ENCODE results near the gene SLC44A3. TPM values are rescaled to one million over a fixed set of nuclear protein-coding genes. Genes with fewer than 3 reads are reported as not detected.

Gene SLC44A3
- polyA plus RNA-seq, 2 of the 4 experiments (the other 2 are of a cell fraction), result 1.9 to 5.4 TPM

DNA sequence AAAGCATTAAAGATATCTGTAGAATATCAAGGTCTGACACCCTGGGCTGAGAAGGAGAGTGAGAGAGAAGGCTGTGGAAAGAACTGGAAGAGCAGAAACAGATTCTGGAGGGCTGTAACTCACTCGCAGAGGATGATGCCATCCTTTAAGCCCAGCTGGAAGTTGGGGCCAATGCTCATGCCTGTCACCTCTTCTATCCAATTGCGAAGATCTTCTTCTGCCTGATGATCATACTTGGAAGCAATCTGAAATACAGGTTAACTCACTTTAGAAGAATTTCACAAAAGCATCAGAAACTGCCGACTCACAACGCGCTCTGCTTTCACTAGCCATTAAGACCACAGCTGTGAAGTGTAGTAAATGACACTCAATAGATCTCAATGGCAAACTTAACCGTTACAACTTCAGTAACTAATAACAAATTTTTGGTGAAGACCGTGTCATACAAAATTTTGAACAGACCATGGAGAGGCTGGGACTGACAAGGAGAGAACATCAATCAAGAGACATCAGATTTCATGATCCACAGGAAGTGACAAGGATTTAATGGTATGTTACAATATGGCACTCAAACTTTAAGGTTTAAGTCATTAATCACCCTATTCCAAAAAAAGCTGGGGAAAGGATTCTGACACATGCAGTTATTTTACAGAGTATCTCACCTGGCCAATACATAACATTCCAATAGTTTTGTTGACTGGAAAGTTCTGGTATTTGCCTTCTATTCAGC is 83.3 kb downstream of the SLC44A3 start:
- no peak for FAIRE-seq
- no peak overlapping the region for H3K4me2 ChIP-seq
- ATAC-seq, result no peak; a peak in 1 of 6 replicates

DNA sequence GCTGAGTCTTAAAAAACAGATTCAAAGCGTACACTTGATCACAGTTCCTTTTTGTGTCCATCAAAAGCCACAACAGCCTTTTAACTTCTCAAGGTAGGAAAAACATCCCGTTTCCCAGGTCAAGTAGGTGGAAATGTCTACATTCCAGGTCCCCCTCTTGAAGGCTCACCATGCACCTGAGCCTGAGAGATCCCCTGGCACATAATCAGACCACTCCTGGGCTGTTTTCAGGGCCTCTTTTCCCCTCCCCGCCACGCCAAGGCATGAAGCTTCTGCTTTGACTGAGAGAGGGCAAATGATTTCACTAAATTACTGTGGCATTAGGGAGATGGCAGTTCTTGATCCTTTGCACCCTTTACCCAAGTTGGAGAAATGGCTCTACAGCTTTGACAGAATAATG is 85.0 kb downstream of the SLC44A3 start:
- WGBS (ENCODE audit: missing lambda C conversion rate), result 95% methylated on average over 4 of the region's 4 CpGs
- Histone ChIP-seq H3K27ac (no peak overlapping the region), H3K4me3 (no peak overlapping the region), H3K4me1 (peaks cover 8% of the 10 kb centered on the region; the same call in 2 of the 3 replicates), H3K9me3 (no peaks in the 10 kb centered on the region), H3K4me2 (no peak overlapping the region)
- ATAC-seq (no peak), FAIRE-seq (no peak), DNase-seq (ENCODE audit: low read depth in 1 of 2, low spot score in 1 of 2) (no peak)
- POLR2A ChIA-PET, result no interaction called here
- no peak for TF ChIP-seq HOXA7 (CRISPR knock-in tag; IDR thresholded peaks at IDR 0.05)
- no peak for TF ChIP-seq USF2 (IDR thresholded peaks at IDR 0.05)
- TF ChIP-seq RCOR1 (IDR thresholded peaks at IDR 0.05; ENCODE audit: low read depth, low read length), result no peak
- TF ChIP-seq BHLHE40 (IDR thresholded peaks at IDR 0.05; ENCODE audit: low read depth, low read length), result no peak
- no peak for TF ChIP-seq CHD2 (IDR thresholded peaks at IDR 0.05; ENCODE audit: low read length, partially characterized antibody)
- no peak for TF ChIP-seq RAD21 (conservative IDR thresholded peaks at IDR 0.05 in 1 of 2, IDR thresholded peaks at IDR 0.05 in 1 of 2)
- no peak for TF ChIP-seq ZC3H11A (IDR thresholded peaks at IDR 0.05)
- no peak for TF ChIP-seq RARB (CRISPR knock-in tag; IDR thresholded peaks at IDR 0.05)
- no peak for TF ChIP-seq HDAC2 (IDR thresholded peaks at IDR 0.05)
- CTCF ChIA-PET, result interaction anchor here (1.0 to 5.0 kb wide), 3 partner anchors 10 to 50 kb away, joined by 3 to 23 read pairs (median 4); no protein-coding TSS in a partner anchor

More for the DNA sequence above, 83.3 kb downstream of the SLC44A3 start:
- DNase-seq (ENCODE audit: low read depth in 1 of 2, low spot score in 1 of 2), result no peak
- POLR2A ChIA-PET, result interaction anchor here (0.6 kb wide), 1 partner anchor 239 kb away, joined by 4 read pairs; no protein-coding TSS in a partner anchor
- 90% methylated on average over 7 of the region's 7 CpGs for WGBS (ENCODE audit: missing lambda C conversion rate)
- H3K4me3 ChIP-seq, result no peak overlapping the region
- H3K27ac ChIP-seq, result 0 out of 6 replicates have a peak overlapping the region, but pooled peaks of 1 of the 2 experiments have one; percentile 4
- TF ChIP-seq MAFK (IDR thresholded peaks at IDR 0.05; ENCODE audit: partially characterized antibody) (peak; percentile 2), HEYL (CRISPR knock-in tag; IDR thresholded peaks at IDR 0.05) (no peak)
- CTCF ChIA-PET, result interaction anchor here (1.2 to 5.0 kb wide), 2 partner anchors 29 to 49 kb away, joined by 3 to 23 read pairs; no protein-coding TSS in a partner anchor
- no peaks in the 10 kb centered on the region for H3K9me3 ChIP-seq
- peaks cover 8% of the 10 kb centered on the region; the same call in 2 of the 3 replicates for H3K4me1 ChIP-seq

- ATAC-seq (no peak), FAIRE-seq (no peak), DNase-seq (ENCODE audit: low read depth in 1 of 2, low spot score in 1 of 2) (no peak)
- H3K27ac ChIP-seq, result no peak overlapping the region
- no peak overlapping the region for H3K4me2 ChIP-seq
- 97% methylated on average over 5 of the region's 5 CpGs for whole genome bisulfite sequencing (ENCODE audit: missing lambda C conversion rate)
- TF ChIP-seq FOSB (CRISPR knock-in tag; IDR thresholded peaks at IDR 0.05) (no peak), HES2 (IDR thresholded peaks at IDR 0.05) (no peak), TP53 (CRISPR knock-in tag; IDR thresholded peaks at IDR 0.05) (no peak), SMC3 (IDR thresholded peaks at IDR 0.05) (no peak)
- POLR2A ChIA-PET, result no interaction called here
- H3K9me3 ChIP-seq, result no peaks in the 10 kb centered on the region
- no peak overlapping the region for H3K4me3 ChIP-seq
- peaks cover 8% of the 10 kb centered on the region; the same call in 2 of the 3 replicates for H3K4me1 ChIP-seq
- CTCF ChIA-PET, result interaction anchor here (5.0 kb wide), 1 partner anchor 51 kb away, joined by 23 read pairs; no protein-coding TSS in a partner anchor
Measured at GRCh38 chr1:94906382-94906781, 86.2 kb downstream of the SLC44A3 start.

GRCh38 chr1:94907136-94907535 is 87.0 kb downstream of the SLC44A3 start:
- Histone ChIP-seq H3K4me3 (no peak overlapping the region), H3K4me1 (peaks cover 9% of the 10 kb centered on the region; the same call in 2 of the 3 replicates), H3K4me2 (no peak overlapping the region), H3K27ac (no peak overlapping the region), H3K9me3 (no peaks in the 10 kb centered on the region)
- POLR2A ChIA-PET, result no interaction called here
- TF ChIP-seq NPAS2 (CRISPR knock-in tag; IDR thresholded peaks at IDR 0.05; ENCODE audit: borderline replicate concordance), result no peak
- TF ChIP-seq, protein P1, sequence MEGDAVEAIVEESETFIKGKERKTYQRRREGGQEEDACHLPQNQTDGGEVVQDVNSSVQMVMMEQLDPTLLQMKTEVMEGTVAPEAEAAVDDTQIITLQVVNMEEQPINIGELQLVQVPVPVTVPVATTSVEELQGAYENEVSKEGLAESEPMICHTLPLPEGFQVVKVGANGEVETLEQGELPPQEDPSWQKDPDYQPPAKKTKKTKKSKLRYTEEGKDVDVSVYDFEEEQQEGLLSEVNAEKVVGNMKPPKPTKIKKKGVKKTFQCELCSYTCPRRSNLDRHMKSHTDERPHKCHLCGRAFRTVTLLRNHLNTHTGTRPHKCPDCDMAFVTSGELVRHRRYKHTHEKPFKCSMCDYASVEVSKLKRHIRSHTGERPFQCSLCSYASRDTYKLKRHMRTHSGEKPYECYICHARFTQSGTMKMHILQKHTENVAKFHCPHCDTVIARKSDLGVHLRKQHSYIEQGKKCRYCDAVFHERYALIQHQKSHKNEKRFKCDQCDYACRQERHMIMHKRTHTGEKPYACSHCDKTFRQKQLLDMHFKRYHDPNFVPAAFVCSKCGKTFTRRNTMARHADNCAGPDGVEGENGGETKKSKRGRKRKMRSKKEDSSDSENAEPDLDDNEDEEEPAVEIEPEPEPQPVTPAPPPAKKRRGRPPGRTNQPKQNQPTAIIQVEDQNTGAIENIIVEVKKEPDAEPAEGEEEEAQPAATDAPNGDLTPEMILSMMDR (IDR thresholded peaks at IDR 0.05), result no peak
- FAIRE-seq (no peak), ATAC-seq (no peak), DNase-seq (ENCODE audit: low read depth in 1 of 2, low spot score in 1 of 2) (no peak)
- CTCF ChIA-PET, result no interaction called here
- WGBS (ENCODE audit: missing lambda C conversion rate), result 91% methylated on average over 3 of the region's 3 CpGs
